CD14-positive monocyte (primary cell): ENCODE measurements around the gene TAF10. TPM values are rescaled to one million over a fixed set of nuclear protein-coding genes. Genes with fewer than 3 reads are reported as not detected.

ENCODE experiments used
- DNase-seq, 3 donors: peaks; one replicate each; pipeline ENCODE4 v3.0.0-alpha.2; 2011 to 2022
- H2AFZ ChIP-seq: 2 replicates; pipeline ENCODE4 v1.6.0; 2012; ENCODE audit warnings: mild to moderate bottlenecking, low read depth, low read length, inconsistent platforms; ENCODE audit not compliant: insufficient read depth, poor library complexity, severe bottlenecking
- H3K27ac ChIP-seq, 2 donors: 1 replicate in 1 of 2; 2 replicates in 1 of 2; pipeline ENCODE4 v1.5.1; 2012 to 2013; ENCODE audit warnings: low read length in 2 of 2, control low read depth in 1 of 2, inconsistent platforms in 1 of 2, low read depth in 1 of 2, mild to moderate bottlenecking in 1 of 2
- H3K27me3 ChIP-seq, 2 donors: one replicate each; pipeline versions ENCODE4 v1.6.0 to v1.6.1; 2011 to 2013; ENCODE audit warnings: low read length in 2 of 2; ENCODE audit not compliant: control insufficient read depth in 2 of 2, insufficient read depth in 2 of 2
- H3K36me3 ChIP-seq, 2 donors: replicated peaks in 1 of 2; 1 replicate in 1 of 2; 2 replicates in 1 of 2; pipeline versions ENCODE4 v1.5.1 to v1.6.1; 2012 to 2013; ENCODE audit warnings: low read length in 2 of 2, control low read depth in 1 of 2, inconsistent platforms in 1 of 2, mild to moderate bottlenecking in 1 of 2; ENCODE audit not compliant: insufficient read depth in 2 of 2, control insufficient read depth in 1 of 2
- H3K4me1 ChIP-seq, 2 donors: 1 replicate in 1 of 2; 2 replicates in 1 of 2; pipeline versions ENCODE4 v1.5.1 to v1.6.1; 2012 to 2013; ENCODE audit warnings: low read length in 2 of 2, control low read depth in 1 of 2, inconsistent platforms in 1 of 2, mild to moderate bottlenecking in 1 of 2, moderate library complexity in 1 of 2; ENCODE audit not compliant: insufficient read depth in 2 of 2, control insufficient read depth in 1 of 2
- H3K4me2 ChIP-seq: replicated peaks from 2 replicates; pipeline ENCODE3; 2012; ENCODE audit warnings: low read length, moderate library complexity, mild to moderate bottlenecking; ENCODE audit not compliant: poor library complexity, severe bottlenecking; ENCODE audit errors: extremely low read depth
- H3K4me3 ChIP-seq, 3 experiments: fragments of 200-600 bp in 1 of 3; sonication (generic) in 1 of 3; replicated peaks in 1 of 3; 1 replicate in 2 of 3; 2 replicates in 1 of 3; pipeline ENCODE4 v1.5.1; 2011 to 2013; ENCODE audit warnings: low read length in 3 of 3, mild to moderate bottlenecking in 3 of 3, control low read depth in 2 of 3, low read depth in 2 of 3, inconsistent platforms in 1 of 3, moderate library complexity in 1 of 3
- H3K79me2 ChIP-seq: 2 replicates; pipeline ENCODE4 v1.6.0; 2012; ENCODE audit warnings: mild to moderate bottlenecking, control low read depth, inconsistent platforms, low read length, moderate library complexity; ENCODE audit not compliant: insufficient read depth
- H3K9ac ChIP-seq: 2 replicates; pipeline ENCODE4 v1.6.0; 2017; ENCODE audit warnings: low read length, mild to moderate bottlenecking; ENCODE audit not compliant: insufficient read depth, poor library complexity, severe bottlenecking
- H3K9me3 ChIP-seq, 2 donors: replicated peaks in 1 of 2; 1 replicate in 1 of 2; 2 replicates in 1 of 2; pipeline versions ENCODE4 v1.5.1 to v1.6.1; 2012 to 2013; ENCODE audit warnings: low read length in 2 of 2, control low read depth in 1 of 2; ENCODE audit not compliant: control insufficient read depth in 1 of 2, insufficient read depth in 1 of 2
- H4K20me1 ChIP-seq: 2 replicates; pipeline ENCODE4 v1.6.0; 2012; ENCODE audit warnings: mild to moderate bottlenecking, low read length, control low read depth, moderate library complexity; ENCODE audit not compliant: insufficient read depth
- H3K27ac Mint-ChIP-seq, 7 donors: one replicate each; pipeline ENCODE4 v1.8.0; 2020; ENCODE audit warnings: mild to moderate bottlenecking in 7 of 7, mixed read lengths in 7 of 7, moderate library complexity in 6 of 7, inconsistent platforms in 2 of 7
- H3K27me3 Mint-ChIP-seq, 3 donors: one replicate each; pipeline ENCODE4 v1.8.0; 2021 to 2022; ENCODE audit warnings: low read depth in 3 of 3, mild to moderate bottlenecking in 3 of 3, mixed read lengths in 3 of 3, moderate library complexity in 3 of 3, inconsistent platforms in 1 of 3
- H3K36me3 Mint-ChIP-seq, 2 donors: one replicate each; pipeline ENCODE4 v1.8.0; 2020; ENCODE audit warnings: mixed read lengths in 2 of 2, inconsistent platforms in 1 of 2, mild to moderate bottlenecking in 1 of 2
- H3K4me1 Mint-ChIP-seq: one replicate; pipeline ENCODE4 v1.8.0; 2020; ENCODE audit warnings: mild to moderate bottlenecking, mixed read lengths
- H3K4me3 Mint-ChIP-seq, 2 donors: one replicate each; pipeline ENCODE4 v1.8.0; 2020; ENCODE audit warnings: mild to moderate bottlenecking in 2 of 2, mixed read lengths in 2 of 2, moderate library complexity in 1 of 2
- H3K9me3 Mint-ChIP-seq, 7 donors: one replicate each; pipeline ENCODE4 v1.8.0; 2020 to 2022; ENCODE audit warnings: mixed read lengths in 7 of 7, mild to moderate bottlenecking in 6 of 7, moderate library complexity in 6 of 7, inconsistent platforms in 2 of 7
- WGBS: methylation state at CpG from one replicate; pipeline ENCODE4 v1.1.5; 2013; ENCODE audit warnings: missing lambda C conversion rate; ENCODE audit not compliant: insufficient coverage; 5-methylcytosine and 5-hydroxymethylcytosine counted together
- intact Hi-C, 2 donors: fragments of 100-400 bp; cut with micrococcal nuclease; formaldehyde crosslinking; loops; one replicate each; pipeline versions ENCODE4 v1.15.0 to v1.15.1; 2023
- polyA plus RNA-seq, 3 donors: library from polyadenylated mRNA; depleted of rRNA in 1 of 3; unstranded in 2 of 3; stranded (reverse) in 1 of 3; fragments of 300-500 nt in 2 of 3; fragments of >200 nt in 1 of 3; fragmentation: Illumina TruSeq in 2 of 3; gene quantifications; 1 replicate in 2 of 3; 2 replicates in 1 of 3; pipeline ENCODE4 v1.2.3, GENCODE V29; 2012 to 2021
- TF ChIP-seq, protein P1 (sequence below): fragments of 200-600 bp; IDR thresholded peaks from one replicate; pipeline ENCODE4 v1.8.0; 2022; ENCODE audit warnings: antibody characterized with exemption, mild to moderate bottlenecking

TAF10 gene
- polyA plus RNA-seq, 3 donors, result 137 to 233 (median 232) TPM

- Histone ChIP-seq H4K20me1 (peaks cover 23% of the 10 kb centered on the region), H3K27ac (peak overlapping the region in 1 of 2 donors; percentile 42), H3K9ac (no peak overlapping the region), H3K4me3 (no peak overlapping the region), H3K27me3 (no peaks in the 10 kb centered on the region), H3K4me2 (no peak overlapping the region), H2AFZ (no peak overlapping the region), H3K4me1 (peaks cover 53 to 68% of the 10 kb centered on the region in 2 donors), H3K79me2 (peaks cover 61% of the 10 kb centered on the region), H3K36me3 (peaks cover 46 to 55% of the 10 kb centered on the region in 2 donors), H3K9me3 (no peaks in the 10 kb centered on the region)
- TF ChIP-seq, protein P1, sequence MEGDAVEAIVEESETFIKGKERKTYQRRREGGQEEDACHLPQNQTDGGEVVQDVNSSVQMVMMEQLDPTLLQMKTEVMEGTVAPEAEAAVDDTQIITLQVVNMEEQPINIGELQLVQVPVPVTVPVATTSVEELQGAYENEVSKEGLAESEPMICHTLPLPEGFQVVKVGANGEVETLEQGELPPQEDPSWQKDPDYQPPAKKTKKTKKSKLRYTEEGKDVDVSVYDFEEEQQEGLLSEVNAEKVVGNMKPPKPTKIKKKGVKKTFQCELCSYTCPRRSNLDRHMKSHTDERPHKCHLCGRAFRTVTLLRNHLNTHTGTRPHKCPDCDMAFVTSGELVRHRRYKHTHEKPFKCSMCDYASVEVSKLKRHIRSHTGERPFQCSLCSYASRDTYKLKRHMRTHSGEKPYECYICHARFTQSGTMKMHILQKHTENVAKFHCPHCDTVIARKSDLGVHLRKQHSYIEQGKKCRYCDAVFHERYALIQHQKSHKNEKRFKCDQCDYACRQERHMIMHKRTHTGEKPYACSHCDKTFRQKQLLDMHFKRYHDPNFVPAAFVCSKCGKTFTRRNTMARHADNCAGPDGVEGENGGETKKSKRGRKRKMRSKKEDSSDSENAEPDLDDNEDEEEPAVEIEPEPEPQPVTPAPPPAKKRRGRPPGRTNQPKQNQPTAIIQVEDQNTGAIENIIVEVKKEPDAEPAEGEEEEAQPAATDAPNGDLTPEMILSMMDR, result no peak
- peaks cover 30% of the 10 kb centered on the region for H3K4me1 Mint-ChIP-seq
- H3K4me3 Mint-ChIP-seq, result no peak overlapping the region
- H3K36me3 Mint-ChIP-seq, result peaks cover 13 to 14% of the 10 kb centered on the region in 2 donors
- 100% methylated on average over 2 of the region's 5 CpGs for WGBS
- no peaks in the 10 kb centered on the region for H3K9me3 Mint-ChIP-seq
- DNase-seq, result no peak
- intact Hi-C loops, result loop anchor here in 1 of 2 donors (10.0 kb wide), 1 partner anchor 380 kb away; the partner anchor contains the start of genes CNGA4 and FHIP1B
- no peaks in the 10 kb centered on the region for H3K27me3 Mint-ChIP-seq
- H3K27ac Mint-ChIP-seq, result peak overlapping the region in 3 of 7 donors; percentile 2 to 77 (median 52)
Measured at GRCh38 chr11:6615046-6615445, 3.0 kb upstream of the TAF10 start.

GRCh38 chr11:6614446-6614845, 2.4 kb upstream of the TAF10 start:
- intact Hi-C loops, result loop anchor here (5.0 to 10.0 kb wide), 5 partner anchors 38 to 382 kb away; partner anchors contain the start of genes FHIP1B (in 2 of the 2), ARFIP2 (in 1 of the 2), CNGA4 (in 1 of the 2) and SMPD1 (in 1 of the 2)
- H3K27me3 Mint-ChIP-seq, result no peaks in the 10 kb centered on the region
- peaks cover 30% of the 10 kb centered on the region for H3K4me1 Mint-ChIP-seq
- WGBS, result 100% methylated on average over 1 of the region's 2 CpGs
- Histone ChIP-seq H2AFZ (no peak overlapping the region), H3K27ac (no peak overlapping the region), H3K36me3 (peaks cover 52 to 61% of the 10 kb centered on the region in 2 donors), H3K27me3 (no peaks in the 10 kb centered on the region), H3K9me3 (no peaks in the 10 kb centered on the region), H3K4me2 (no peak overlapping the region), H3K4me3 (no peak overlapping the region), H3K9ac (no peak overlapping the region), H4K20me1 (peaks cover 23% of the 10 kb centered on the region), H3K4me1 (peaks cover 47 to 62% of the 10 kb centered on the region in 2 donors), H3K79me2 (peaks cover 66% of the 10 kb centered on the region)
- H3K36me3 Mint-ChIP-seq, result peaks cover 19 to 20% of the 10 kb centered on the region in 2 donors
- DNase-seq, result no peak
- H3K4me3 Mint-ChIP-seq, result no peak overlapping the region
- peak overlapping the region in 2 of 7 donors; percentile 2 to 6 for H3K27ac Mint-ChIP-seq
- H3K9me3 Mint-ChIP-seq, result no peaks in the 10 kb centered on the region
- TF ChIP-seq, protein P1, result no peak
